Measurements from ENCODE around the gene NT5DC3. TPM values are rescaled to one million over a fixed set of nuclear protein-coding genes. Genes with fewer than 3 reads are reported as not detected.

The NT5DC3 gene
- total RNA-seq: 8.0 and 9.5 TPM in 2 replicates

GRCh38 chr12:103840876-103841689 is at the start of gene NT5DC3:
NT5DC3 (minus strand) TSS chr12:103841234; CDS start chr12:103841156, 78 bp downstream.

Other genes starting within 250 kb of the NT5DC3 start
- 449 and 528 TPM in 2 replicates for gene HSP90B1, start 89.2 kb upstream of the NT5DC3 start, total RNA-seq
- 25.8 and 32.2 TPM in 2 replicates for gene TDG, start 124.6 kb upstream of the NT5DC3 start, total RNA-seq
- 1.5 and 1.6 TPM in 2 replicates for gene GLT8D2, start 209.0 kb upstream of the NT5DC3 start, total RNA-seq
- gene HCFC2, start 223.3 kb upstream of the NT5DC3 start, total RNA-seq: 4.0 and 6.4 TPM in 2 replicates